ENCODE measurements around the gene CAMK1D. TPM values are rescaled to one million over a fixed set of nuclear protein-coding genes. Genes with fewer than 3 reads are reported as not detected.
A peak's percentile ranks its signal among the peaks of the same experiment; 100 is the strongest.
"Not testable (repeated sequence)": the region's sequence is repeated elsewhere in the genome, so short reads cannot be mapped to it uniquely, and the experiment has no call there.

Gene CAMK1D
- total RNA-seq, 1 experiment from 2014 or later: 10.2 TPM

DNA sequence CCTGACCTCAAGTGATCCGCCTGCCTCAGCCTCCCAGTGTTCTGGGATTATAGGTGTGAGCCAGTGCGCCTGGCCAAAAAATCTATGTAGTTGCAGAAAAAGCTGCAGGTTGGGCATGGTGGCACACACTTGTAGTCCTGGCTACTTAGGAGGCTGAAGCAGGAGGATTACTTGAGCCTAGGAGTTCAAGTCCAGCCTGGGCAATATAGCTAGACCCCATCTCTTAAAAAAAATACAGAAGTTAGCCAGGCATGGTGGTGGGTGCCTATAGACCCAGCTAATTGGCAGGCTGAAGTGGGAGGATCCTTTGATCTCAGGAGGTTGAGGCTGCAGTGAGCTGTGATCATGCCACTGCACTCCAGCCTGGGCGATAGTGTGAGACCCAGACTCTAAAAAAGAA lies 24.8 kb upstream of the CAMK1D start:
- no peak overlapping the region for H3K4me3 Mint-ChIP-seq
- H3K9me3 Mint-ChIP-seq: no peaks in the 10 kb centered on the region
- no peak overlapping the region for H3K27ac Mint-ChIP-seq
- H3K27me3 Mint-ChIP-seq (ENCODE audit: low read depth): no peaks in the 10 kb centered on the region
- DNase-seq (ENCODE audit: low spot score): no peak
- peaks cover 4% of the 10 kb centered on the region; the same call in 1 of the 2 replicates for H3K4me1 Mint-ChIP-seq
- no peak for TF ChIP-seq TCF7 (CRISPR knock-in tag; IDR thresholded peaks at IDR 0.05; ENCODE audit: low read depth)
- 0 out of 2 replicates have a peak, but pooled peaks have one; percentile 6 for TF ChIP-seq ZNF121 (CRISPR knock-in tag; IDR thresholded peaks at IDR 0.05)
- no peaks in the 10 kb centered on the region for H3K36me3 Mint-ChIP-seq
- ChIA-PET CTCF (interaction anchor here (0.7 to 1.9 kb wide), 3 partner anchors 24 to 433 kb away, joined by 4 to 5 read pairs (median 4); no protein-coding TSS in a partner anchor), POLR2A (interaction anchor here (0.6 kb wide), 1 partner anchor 303 kb away, joined by 3 read pairs; no protein-coding TSS in a partner anchor)
- no peak for ATAC-seq

DNA sequence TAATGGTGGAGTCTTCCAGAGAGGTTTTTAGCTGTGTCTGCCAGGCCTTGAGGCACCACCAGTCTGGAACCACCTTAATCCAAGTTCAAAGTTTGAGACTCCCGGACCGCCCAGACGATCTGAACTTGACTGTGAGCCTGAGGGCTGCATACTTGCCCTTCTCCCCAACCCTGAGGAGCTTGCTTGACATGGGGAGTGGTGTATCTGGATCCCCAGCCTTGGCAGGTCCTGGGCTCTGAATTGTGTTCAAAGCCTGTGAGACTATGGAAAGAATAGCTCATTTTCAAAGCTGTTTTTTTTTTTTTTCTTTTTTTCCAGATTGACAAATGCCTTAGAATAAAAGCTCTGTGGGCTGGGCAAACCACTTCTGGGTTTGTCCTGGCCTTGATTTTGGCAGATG lies 22.3 kb upstream of the CAMK1D start:
- DNase-seq (ENCODE audit: low spot score): no peak
- H3K36me3 Mint-ChIP-seq: no peaks in the 10 kb centered on the region
- H3K9me3 Mint-ChIP-seq: no peaks in the 10 kb centered on the region
- POLR2A ChIA-PET: no interaction called here
- no peaks in the 10 kb centered on the region for H3K27me3 Mint-ChIP-seq (ENCODE audit: low read depth)
- H3K27ac Mint-ChIP-seq: no peak overlapping the region
- H3K4me1 Mint-ChIP-seq: peaks cover 4% of the 10 kb centered on the region; the same call in 1 of the 2 replicates
- CTCF ChIA-PET: no interaction called here
- ATAC-seq: no peak
- H3K4me3 Mint-ChIP-seq: no peak overlapping the region
- TF ChIP-seq PRRX2 (CRISPR knock-in tag; IDR thresholded peaks at IDR 0.05) (no peak), SP1 (CRISPR knock-in tag; conservative IDR thresholded peaks at IDR 0.05) (no peak), OVOL2 (CRISPR knock-in tag; IDR thresholded peaks at IDR 0.05; ENCODE audit: borderline replicate concordance) (no peak), GTF2I (CRISPR knock-in tag; conservative IDR thresholded peaks at IDR 0.05) (no peak)
- TF ChIP-seq, protein P1, sequence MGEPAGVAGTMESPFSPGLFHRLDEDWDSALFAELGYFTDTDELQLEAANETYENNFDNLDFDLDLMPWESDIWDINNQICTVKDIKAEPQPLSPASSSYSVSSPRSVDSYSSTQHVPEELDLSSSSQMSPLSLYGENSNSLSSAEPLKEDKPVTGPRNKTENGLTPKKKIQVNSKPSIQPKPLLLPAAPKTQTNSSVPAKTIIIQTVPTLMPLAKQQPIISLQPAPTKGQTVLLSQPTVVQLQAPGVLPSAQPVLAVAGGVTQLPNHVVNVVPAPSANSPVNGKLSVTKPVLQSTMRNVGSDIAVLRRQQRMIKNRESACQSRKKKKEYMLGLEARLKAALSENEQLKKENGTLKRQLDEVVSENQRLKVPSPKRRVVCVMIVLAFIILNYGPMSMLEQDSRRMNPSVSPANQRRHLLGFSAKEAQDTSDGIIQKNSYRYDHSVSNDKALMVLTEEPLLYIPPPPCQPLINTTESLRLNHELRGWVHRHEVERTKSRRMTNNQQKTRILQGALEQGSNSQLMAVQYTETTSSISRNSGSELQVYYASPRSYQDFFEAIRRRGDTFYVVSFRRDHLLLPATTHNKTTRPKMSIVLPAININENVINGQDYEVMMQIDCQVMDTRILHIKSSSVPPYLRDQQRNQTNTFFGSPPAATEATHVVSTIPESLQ (CRISPR knock-in tag; IDR thresholded peaks at IDR 0.05): no peak

DNA sequence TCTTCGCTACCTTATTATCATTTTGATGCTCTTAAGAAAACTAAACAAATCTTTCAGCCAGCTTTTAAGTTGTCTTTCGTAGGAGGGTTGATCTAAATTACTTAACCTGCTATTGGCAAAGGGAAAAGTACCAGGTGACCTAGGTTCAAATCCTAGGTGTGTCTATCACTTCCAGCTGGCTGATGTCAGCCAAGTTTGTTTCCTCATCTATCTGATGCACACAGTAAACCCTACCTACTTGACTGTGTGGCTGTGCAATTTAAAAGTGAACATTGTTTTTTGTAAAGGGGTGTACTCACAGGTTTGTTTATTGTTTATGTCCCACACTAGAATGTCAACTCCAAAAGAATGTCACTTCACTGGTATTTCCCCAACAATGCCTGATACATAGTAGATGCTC lies 21.9 kb upstream of the CAMK1D start:
- Mint-ChIP-seq H3K9me3 (no peaks in the 10 kb centered on the region), H3K4me1 (peaks cover 4% of the 10 kb centered on the region; the same call in 1 of the 2 replicates), H3K4me3 (no peak overlapping the region), H3K27me3 (ENCODE audit: low read depth) (no peaks in the 10 kb centered on the region), H3K36me3 (no peaks in the 10 kb centered on the region), H3K27ac (no peak overlapping the region)
- CTCF ChIA-PET: no interaction called here
- POLR2A ChIA-PET: no interaction called here
- TF ChIP-seq, protein P2, sequence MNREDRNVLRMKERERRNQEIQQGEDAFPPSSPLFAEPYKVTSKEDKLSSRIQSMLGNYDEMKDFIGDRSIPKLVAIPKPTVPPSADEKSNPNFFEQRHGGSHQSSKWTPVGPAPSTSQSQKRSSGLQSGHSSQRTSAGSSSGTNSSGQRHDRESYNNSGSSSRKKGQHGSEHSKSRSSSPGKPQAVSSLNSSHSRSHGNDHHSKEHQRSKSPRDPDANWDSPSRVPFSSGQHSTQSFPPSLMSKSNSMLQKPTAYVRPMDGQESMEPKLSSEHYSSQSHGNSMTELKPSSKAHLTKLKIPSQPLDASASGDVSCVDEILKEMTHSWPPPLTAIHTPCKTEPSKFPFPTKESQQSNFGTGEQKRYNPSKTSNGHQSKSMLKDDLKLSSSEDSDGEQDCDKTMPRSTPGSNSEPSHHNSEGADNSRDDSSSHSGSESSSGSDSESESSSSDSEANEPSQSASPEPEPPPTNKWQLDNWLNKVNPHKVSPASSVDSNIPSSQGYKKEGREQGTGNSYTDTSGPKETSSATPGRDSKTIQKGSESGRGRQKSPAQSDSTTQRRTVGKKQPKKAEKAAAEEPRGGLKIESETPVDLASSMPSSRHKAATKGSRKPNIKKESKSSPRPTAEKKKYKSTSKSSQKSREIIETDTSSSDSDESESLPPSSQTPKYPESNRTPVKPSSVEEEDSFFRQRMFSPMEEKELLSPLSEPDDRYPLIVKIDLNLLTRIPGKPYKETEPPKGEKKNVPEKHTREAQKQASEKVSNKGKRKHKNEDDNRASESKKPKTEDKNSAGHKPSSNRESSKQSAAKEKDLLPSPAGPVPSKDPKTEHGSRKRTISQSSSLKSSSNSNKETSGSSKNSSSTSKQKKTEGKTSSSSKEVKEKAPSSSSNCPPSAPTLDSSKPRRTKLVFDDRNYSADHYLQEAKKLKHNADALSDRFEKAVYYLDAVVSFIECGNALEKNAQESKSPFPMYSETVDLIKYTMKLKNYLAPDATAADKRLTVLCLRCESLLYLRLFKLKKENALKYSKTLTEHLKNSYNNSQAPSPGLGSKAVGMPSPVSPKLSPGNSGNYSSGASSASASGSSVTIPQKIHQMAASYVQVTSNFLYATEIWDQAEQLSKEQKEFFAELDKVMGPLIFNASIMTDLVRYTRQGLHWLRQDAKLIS (CRISPR knock-in tag; IDR thresholded peaks at IDR 0.05; ENCODE audit: borderline replicate concordance): no peak
- ATAC-seq: no peak
- no peak for DNase-seq (ENCODE audit: low spot score)

DNA sequence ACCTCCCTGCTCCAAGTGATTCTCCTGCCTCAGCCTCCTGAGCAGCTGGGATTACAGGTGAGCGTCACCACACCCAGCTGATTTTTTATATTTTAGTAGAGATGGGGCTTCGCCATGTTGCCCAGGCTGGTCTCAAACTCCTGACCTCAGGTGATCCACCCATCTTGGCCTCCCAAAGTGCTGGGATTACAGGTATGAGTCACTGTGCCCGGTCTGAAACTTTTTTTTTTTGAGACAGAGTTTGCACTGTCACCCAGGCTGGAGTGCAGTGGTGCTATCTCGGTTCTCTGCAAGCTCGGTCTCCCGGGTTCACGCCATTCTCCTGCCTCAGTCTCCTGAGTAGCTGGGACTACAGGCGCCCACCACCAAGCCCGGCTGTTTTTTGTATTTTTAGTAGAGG lies 21.0 kb upstream of the CAMK1D start:
- DNase-seq (ENCODE audit: low spot score); CTCF ChIA-PET; ATAC-seq; H3K36me3 Mint-ChIP-seq; H3K27ac Mint-ChIP-seq; POLR2A ChIA-PET; H3K4me1 Mint-ChIP-seq; H3K4me3 Mint-ChIP-seq; H3K27me3 Mint-ChIP-seq (ENCODE audit: low read depth); H3K9me3 Mint-ChIP-seq: not testable (repeated sequence)

DNA sequence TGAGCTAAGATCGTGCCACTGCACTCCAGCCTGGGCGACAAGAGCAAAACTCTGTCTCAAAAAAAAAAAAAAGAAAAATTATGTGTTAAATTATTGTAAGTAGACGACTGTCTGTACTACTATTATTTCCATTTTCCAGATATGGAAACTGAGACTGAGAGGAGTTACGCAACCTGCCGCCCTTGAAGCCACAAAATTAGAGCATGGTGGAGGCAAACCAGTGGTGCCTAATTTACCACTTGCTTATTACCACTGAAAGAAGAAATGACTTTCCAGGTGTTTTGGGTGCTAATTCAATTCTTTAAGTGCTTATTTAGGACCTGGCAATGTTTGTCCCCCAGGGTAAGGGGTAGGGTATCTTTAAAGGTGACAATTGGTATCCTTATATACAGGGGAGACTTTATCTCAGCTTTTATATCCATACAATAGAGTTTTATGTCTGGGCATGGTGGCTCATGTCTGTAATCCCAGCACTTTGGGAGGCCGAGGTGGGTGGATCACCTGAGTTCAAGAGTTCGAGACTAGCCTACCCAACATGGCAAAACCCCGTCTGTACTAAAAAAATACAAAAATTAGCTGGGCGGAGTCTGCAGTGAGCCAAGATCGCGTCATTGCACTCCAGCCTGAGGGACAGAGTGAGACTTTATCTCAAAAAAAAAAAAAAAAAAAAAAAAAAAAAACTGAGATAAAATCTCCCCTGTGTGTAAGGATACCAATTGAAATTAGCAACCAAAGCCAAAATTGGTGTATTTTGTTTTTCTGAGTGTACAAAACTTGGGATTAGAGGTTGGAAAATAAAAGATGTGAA lies 16.6 kb upstream of the CAMK1D start:
- H3K4me3 Mint-ChIP-seq: no peak overlapping the region
- no peaks in the 10 kb centered on the region for H3K36me3 Mint-ChIP-seq
- no peaks in the 10 kb centered on the region for H3K9me3 Mint-ChIP-seq
- H3K27me3 Mint-ChIP-seq (ENCODE audit: low read depth): no peaks in the 10 kb centered on the region
- CTCF ChIA-PET: no interaction called here
- DNase-seq (ENCODE audit: low spot score): no peak
- no peak for ATAC-seq
- POLR2A ChIA-PET: no interaction called here
- no peaks in the 10 kb centered on the region for H3K4me1 Mint-ChIP-seq
- H3K27ac Mint-ChIP-seq: no peak overlapping the region
- TF ChIP-seq TEAD4 (CRISPR knock-in tag; IDR thresholded peaks at IDR 0.05): no peak
- TF ChIP-seq, protein P3, sequence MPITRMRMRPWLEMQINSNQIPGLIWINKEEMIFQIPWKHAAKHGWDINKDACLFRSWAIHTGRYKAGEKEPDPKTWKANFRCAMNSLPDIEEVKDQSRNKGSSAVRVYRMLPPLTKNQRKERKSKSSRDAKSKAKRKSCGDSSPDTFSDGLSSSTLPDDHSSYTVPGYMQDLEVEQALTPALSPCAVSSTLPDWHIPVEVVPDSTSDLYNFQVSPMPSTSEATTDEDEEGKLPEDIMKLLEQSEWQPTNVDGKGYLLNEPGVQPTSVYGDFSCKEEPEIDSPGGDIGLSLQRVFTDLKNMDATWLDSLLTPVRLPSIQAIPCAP (CRISPR knock-in tag; IDR thresholded peaks at IDR 0.05): no peak
- no peak for TF ChIP-seq ZNF671 (CRISPR knock-in tag; IDR thresholded peaks at IDR 0.05)
- TF ChIP-seq CREB1 (CRISPR knock-in tag; IDR thresholded peaks at IDR 0.05): no peak
- TF ChIP-seq NFYB (CRISPR knock-in tag; conservative IDR thresholded peaks at IDR 0.05; ENCODE audit: low read depth): no peak
- TF ChIP-seq NFE2L1 (CRISPR knock-in tag; IDR thresholded peaks at IDR 0.05): no peak
- TF ChIP-seq NR1H2 (CRISPR knock-in tag; IDR thresholded peaks at IDR 0.05): no peak
- TF ChIP-seq, protein P4, sequence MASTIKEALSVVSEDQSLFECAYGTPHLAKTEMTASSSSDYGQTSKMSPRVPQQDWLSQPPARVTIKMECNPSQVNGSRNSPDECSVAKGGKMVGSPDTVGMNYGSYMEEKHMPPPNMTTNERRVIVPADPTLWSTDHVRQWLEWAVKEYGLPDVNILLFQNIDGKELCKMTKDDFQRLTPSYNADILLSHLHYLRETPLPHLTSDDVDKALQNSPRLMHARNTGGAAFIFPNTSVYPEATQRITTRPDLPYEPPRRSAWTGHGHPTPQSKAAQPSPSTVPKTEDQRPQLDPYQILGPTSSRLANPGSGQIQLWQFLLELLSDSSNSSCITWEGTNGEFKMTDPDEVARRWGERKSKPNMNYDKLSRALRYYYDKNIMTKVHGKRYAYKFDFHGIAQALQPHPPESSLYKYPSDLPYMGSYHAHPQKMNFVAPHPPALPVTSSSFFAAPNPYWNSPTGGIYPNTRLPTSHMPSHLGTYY (CRISPR knock-in tag; IDR thresholded peaks at IDR 0.05): no peak
- no peak for TF ChIP-seq OVOL2 (CRISPR knock-in tag; IDR thresholded peaks at IDR 0.05; ENCODE audit: borderline replicate concordance)
- TF ChIP-seq, protein P5, sequence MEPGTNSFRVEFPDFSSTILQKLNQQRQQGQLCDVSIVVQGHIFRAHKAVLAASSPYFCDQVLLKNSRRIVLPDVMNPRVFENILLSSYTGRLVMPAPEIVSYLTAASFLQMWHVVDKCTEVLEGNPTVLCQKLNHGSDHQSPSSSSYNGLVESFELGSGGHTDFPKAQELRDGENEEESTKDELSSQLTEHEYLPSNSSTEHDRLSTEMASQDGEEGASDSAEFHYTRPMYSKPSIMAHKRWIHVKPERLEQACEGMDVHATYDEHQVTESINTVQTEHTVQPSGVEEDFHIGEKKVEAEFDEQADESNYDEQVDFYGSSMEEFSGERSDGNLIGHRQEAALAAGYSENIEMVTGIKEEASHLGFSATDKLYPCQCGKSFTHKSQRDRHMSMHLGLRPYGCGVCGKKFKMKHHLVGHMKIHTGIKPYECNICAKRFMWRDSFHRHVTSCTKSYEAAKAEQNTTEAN (CRISPR knock-in tag; IDR thresholded peaks at IDR 0.05): no peak
- TF ChIP-seq ZNF121 (CRISPR knock-in tag; IDR thresholded peaks at IDR 0.05): no peak

Data from WTC11 (cell line).